HG02798 (cell line): ENCODE data around the gene SOX5.
A peak's percentile ranks its signal among the peaks of the same experiment; 100 is the strongest.

ENCODE experiments used
- ATAC-seq: cut with Tn5 transposase; IDR thresholded peaks from one replicate; pipeline ENCODE4 v1.9.1; 2021; ENCODE audit warnings: mild to moderate bottlenecking; ENCODE audit not compliant: unreplicated experiment, poor library complexity

Gene SOX5

DNA sequence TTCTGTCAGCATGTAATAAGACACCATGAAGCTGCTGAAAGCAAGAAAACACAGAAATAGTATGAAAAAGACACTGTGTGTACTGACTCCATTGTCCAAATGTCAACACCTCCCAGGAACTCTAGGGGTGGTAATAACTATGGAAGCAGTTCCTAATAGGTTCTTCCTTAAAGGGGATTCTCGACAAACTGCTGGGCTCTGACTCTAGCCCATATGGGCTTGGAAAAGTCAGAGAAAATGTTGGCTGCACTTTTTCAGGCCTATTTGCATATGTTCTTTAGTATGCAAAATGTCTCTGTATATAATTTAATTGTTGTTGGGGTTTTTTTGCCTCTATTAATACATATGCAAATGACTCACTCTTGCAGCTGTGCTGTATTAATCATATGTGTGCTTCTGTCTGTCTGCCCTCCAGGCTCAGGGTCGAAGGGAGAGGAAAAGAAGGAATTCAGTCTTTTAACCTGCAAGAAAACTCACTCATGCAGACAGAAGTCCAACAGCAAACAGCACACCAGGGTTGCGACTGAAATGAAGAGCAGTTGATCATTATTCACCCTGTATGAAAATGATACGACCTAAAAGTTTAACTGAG is 317.6 kb downstream of the SOX5 start:
- no peak for ATAC-seq

DNA sequence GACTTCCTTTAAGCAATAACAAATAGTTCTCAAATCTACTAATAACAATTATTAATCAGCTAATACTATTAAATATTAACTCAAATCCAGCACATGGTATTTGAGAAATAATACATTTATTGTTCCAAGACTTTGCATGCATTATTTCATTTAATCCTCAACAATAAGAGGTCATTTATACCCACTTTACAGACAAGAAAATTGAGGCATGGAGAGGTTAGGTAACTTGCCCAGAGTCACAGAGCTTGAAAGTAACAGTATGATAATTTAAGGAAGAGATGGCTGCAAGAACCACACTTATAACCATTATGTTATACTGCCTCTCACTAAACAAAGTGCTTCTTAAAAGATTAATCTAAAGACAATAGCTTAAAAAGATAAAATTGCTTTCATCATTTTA is 318.9 kb downstream of the SOX5 start:
- no peak for ATAC-seq

DNA sequence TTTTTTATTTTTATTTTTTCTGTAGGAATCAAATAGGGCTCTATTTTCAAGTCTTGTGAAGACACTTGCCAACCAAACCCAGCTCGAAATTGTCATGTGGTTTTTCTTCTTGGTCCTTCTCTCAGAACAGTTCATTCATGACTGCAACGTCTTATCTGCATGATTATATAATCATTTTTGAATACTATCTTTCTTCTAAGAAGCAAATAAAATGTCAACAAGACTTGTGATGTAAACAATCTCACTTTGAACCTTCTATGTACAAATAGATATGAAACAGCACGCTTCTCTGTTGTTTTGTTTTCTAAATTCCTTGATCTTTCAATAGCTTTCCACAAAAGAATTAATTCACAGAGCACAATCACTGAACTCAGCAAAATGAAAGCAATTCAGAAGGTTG is 320.7 kb downstream of the SOX5 start:
- no peak for ATAC-seq

DNA sequence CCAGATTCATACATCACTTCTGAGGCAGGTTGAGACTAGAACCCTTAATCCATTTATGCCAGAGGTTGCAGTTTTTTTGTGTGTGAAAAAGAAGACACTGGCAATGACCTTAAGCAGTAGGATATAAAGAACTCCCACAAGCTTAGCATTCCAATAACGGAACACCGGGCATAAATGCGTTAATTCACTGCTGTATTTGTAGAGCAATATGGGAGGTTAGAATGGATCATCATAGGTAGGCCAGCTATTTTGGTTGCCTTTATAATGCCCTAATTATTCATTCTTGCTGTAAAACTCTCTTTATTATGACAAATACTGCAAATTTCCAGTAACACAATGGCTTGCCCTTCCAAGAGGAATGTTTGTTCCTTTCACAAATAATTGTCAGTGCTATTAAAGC is 322.7 kb downstream of the SOX5 start:
- no peak for ATAC-seq

DNA sequence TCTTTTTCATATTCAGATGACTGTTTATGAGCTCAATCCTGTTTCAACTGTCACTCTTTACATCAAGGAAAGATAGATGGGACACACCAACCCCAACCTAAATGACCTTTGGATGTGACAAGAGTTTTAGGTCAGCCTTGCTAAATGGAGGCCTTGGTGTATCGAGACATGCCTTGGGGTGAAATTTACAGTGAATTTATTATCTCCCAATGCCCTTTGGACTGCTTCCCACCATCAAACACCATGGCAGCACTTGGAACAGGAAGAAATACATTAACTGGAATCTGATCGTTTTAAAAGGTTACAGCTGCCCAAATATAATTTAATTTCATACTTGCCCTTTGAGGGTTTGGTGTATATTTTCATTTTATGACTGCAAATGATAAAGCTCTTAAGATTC is 327.6 kb downstream of the SOX5 start:
- no peak for ATAC-seq

DNA sequence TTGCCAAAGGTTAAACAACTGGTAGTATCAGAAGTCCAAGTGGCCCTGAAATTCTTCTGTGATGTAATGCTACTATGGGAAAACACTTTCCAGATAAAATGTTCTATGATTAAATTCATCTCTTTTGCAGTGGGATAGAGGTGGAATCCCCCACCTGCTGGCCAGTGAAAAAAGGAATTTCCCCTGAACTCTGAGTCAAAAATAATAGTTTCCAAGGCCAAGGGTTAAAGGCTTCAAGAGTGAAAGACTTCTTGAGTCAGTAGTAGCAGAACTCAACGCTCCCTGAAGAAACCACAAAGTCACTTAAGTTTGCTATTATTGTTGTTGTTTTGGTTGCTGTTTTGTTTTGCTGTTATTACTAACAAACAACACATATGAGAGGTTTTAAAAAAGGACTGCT is 330.8 kb downstream of the SOX5 start:
- peak; percentile 75 for ATAC-seq

DNA sequence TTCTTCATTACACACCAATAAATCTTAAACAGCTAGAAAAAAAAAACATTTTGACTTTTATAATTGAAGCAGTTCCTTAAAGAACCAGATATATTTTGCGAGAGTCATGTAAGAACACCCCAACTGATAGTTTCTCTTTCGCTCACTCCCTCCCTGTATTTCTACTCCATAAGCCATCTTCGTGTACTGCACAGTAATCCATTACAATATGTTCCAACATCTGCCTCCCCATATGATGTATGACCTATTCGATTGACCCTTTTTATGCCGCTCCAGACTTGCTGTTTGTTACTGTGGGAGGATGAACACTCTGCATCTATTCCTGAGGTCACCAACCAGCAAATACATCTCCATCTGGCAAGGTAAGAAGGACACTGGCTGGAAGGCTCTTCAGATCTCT is 331.7 kb downstream of the SOX5 start:
- ATAC-seq: no peak

DNA sequence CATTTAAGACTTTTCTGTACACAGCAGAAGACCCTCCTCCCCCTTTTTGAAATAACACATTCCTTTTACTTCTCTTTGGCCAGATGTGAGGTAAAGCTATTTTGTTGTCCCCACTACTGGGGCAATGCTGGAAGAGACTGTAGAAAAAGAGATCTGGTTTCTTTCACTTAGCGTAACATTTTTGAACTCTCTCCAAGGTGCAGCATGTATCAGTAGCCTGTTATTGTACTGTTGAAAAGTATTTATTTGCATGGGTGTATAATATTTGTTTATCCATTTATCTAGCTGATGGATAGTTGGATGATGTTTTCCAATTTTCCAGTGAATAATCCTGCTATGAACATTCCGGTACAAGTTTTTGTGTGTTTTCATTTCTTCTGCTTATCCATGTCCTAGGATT is 335.2 kb downstream of the SOX5 start:
- ATAC-seq: no peak

DNA sequence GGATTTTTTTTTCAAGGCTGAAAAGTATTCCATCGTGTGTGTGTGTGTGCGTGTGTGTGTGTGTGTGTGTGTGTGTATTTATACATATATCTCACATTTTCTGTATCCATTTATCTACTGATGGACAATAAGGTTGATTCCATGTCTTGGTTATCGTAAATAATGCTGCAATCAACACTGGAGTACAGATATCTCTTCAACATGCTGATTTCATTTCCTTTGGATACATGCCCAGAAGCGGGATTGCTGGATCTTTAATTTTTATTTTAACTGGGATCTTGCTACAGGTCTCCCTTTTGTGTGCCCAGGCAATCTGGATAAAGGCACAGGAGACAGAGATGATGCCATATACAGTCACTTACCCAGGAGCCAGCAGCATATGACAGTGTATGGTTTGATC is 338.1 kb downstream of the SOX5 start:
- no peak for ATAC-seq

DNA sequence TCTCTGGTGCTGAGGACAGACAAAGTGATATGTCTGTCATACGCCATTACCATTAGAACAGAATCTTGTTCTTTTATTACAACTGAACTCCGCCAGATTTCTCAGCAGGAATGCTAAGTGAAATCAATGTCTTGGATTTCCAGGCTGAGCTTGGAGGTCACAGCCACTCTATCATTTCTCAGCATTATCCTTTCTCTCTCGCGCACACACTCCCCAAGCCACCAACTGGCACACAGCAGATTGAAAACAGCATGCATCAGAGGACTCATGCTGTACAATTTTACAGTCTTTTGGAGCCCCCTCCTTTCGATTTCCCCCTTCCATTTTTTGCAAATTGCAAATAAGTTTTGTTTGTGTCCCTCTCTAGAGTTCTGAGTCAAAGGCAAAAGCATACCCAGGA is 348.6 kb downstream of the SOX5 start:
- no peak for ATAC-seq

DNA sequence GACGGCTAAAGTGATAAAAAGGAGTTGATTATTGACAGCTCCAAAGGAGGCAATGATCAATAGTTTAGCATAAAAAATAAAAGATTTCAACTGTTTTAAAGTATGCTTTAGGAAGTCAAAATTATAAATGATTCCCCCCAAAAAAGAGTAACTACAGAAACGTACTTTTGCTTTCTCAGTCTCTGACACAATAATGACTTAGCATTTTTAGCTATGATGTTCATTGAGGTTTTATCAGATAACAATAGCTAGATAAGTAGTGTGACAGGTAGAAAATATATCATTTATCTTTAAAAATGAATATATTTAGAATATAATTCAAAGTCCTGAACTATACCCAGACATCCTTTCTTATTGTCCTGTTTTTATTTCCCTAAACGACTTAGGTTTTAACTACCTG is 352.9 kb downstream of the SOX5 start:
- no peak for ATAC-seq

DNA sequence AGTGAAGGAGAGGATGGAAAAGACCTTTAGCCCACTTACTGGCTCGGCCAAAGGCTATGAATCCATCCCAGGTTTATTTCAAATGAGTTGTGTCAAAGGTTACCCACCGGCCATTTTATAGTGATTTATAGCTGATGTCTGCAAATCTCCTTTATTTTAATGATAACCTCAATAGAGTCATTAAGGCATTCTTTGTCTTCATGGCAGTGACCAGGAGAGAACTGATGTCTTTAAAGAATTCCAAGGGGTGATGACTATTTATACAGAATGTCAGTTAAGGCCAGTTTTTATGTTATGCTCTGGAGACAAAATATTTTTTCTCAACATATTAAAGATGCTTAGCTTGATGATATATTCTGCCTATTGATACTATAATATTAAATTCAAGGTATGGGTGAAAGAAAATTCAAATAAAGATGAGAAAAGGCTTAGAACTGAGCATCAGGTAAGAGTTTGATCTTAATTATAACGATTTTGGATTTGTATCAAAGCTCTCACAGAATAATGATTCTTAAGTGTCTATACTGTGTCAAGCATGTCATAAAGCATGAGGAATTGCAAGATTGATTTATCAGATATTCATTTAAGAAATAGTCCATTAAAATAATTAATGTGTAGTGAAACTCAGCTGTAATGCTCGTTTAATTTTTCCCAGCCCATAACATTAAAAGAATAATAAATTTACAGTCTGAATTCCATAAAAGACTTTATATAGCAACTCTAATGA is 361.5 kb downstream of the SOX5 start:
- ATAC-seq: no peak

DNA sequence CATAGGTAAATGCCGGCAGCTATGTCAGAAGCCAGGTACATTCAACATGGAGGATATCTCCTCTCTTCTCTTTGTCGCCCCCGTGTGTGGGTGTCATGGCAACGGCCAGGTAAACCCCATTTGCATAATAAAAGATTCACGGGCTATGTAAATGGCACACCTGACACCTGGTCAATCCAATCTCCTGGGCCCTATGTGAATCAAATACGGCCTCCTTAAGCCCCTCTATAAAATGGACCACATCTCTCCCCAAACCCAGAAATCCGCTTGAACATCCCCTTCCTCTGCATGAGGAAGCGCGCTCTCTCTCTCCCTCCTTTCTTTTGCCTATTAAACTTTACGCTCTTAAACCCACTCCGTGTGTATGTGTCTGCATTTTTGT is 363.7 kb downstream of the SOX5 start:
- ATAC-seq: no peak

DNA sequence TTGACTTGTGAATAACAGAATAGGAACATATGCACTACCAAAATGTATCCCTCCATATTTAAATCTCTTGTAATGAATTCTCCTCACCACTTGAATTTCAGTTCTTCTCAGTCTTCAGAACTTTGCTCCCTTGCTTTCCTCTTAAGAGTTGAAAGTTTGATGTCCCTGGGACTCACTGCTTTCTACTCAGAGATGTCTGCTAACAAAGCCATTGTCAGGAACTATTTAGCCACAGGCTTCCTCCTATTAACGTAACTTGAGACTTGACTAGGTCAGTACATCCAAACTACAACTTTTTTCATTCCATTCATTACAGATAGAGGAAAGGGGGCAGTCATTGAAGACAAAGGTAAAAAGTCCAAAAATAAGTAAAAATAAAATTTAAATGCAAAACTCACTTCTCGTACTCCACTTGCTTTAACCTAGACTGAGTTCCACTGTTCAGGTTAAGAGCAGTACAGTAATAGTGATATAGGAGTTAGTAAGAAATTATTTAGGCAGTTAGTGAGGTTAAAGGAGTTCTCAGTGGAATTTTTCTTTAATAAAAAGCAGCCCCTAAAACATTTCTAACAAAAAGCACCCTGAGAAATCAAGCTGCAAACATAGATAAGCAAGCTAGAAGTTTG is 364.2 kb downstream of the SOX5 start:
- no peak for ATAC-seq

DNA sequence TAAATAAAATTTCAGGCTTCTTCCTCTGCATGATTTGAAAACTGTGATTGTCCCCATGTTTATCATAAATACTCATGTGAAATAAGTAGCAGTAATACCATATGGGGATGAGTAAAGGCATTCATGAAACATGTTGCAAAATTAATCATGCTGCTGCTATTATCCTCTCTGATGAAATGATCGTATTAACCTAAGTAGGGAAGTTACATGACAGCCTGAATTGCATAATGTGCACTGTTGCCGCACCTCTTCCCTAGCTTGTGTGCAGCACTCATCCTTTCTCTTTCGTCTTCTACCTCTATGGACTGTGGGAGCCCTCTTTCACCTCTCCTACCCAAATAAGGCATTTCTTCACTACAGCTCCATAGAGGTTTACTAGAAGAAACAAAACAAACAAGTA is 367.6 kb downstream of the SOX5 start:
- no peak for ATAC-seq

DNA sequence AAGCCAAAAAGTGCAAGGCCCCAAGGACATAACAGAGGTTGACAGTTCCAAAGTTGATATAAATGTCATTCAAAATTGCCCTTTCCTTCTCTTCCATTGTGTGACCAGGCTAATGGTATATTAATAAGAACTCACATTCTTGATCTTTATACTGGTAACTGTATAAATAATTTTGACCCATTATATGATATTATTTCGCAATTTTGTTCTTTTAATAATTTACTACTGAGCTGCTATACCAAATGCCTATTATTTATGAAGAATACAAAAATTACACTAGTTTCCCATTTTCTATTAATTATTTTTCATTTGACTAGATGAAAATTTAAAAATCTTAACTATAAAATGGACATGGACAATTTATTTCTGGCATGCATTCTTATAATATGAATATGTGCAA is 370.2 kb downstream of the SOX5 start:
- ATAC-seq: no peak

DNA sequence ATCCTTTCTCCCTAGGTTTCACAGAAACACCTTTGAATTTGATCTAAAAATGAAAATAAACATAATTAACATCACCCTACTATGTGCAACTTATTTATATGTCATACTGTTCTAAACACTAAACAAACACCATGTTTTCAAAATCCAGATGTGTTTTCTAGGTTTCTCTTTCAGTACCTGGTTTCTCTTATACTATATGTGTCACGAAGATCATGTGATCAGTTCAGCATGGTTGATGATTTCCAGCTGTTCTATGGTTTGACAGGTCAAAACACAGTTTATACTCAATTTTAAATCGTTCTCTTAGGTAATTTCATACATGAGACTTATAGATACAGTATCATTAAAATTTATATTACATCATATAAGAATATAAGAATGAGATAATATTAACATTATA is 373.1 kb downstream of the SOX5 start:
- peak; percentile 89 for ATAC-seq

DNA sequence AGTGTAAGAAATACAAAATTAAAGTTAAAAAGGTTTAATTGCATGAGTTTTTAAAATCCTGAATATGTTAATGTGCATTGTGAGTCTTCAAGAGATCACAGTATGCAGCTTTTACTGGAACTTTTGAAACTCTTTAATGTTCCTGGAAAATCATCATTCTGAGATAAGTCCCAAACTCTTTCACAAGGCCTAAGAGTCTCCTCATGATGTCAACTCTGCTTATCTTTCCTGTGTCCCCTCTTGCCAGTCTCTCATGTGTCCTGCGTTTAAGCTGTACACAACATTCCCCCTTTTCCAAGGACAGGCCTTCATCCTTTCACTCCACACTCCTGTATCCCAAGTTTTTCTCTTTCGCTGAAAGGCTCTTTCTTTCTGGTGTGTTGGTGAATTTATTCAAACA is 380.1 kb downstream of the SOX5 start:
- no peak for ATAC-seq

DNA sequence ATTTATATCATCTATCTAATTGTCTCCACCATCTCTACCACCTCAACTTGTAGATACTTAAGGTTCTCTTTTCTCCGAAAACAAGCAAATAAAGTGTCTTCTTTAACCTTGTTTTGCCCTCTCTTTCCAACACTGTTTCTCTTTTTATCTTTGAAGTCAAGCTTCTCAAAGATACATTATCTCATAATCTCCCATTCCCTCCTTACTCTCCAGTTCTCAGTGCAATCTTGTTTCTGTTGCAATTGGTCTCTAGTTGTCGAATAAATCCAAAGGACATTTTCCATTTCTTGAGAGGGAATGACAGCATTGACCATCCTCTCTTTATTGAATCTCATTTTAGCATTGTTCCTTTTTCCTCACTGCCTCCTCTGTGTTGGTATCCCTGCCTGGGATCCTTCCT is 383.3 kb downstream of the SOX5 start:
- no peak for ATAC-seq

DNA sequence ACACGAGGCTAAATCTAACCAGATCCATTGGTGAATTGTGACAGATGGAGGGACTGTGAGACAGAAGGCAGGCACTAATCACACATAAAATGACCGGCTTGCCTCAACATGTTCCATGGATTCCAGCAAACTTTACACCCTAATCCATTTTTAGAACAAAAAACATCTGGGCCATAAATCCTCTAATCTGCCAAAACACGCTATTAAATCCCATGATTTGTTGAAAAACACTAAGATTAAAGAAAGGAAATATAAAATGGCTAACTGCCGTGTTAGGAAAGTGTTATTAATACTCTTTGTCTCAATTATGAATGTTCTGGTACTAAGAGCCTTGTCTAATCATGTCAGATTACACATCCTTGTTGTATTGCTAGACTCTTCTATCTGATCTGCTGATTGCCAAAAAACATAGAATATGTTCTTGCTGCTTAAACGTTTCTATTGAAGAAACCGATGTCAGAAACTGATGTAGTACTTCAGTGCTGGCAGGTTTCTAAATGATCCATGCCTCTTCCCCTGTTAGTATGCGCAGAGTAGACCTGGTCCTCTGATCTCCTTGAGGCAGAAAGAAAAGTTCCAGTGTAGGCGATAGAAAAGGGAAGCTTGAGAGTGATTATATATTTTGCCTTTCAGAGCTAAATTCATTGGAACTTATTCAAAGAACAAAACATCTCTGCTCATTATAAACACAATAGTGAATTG is 384.9 kb downstream of the SOX5 start:
- no peak for ATAC-seq
